HFF-Myc (cell line): ENCODE data around the gene IL4R.

ENCODE experiments used
- DNase-seq: peaks from one replicate; pipeline ENCODE4 v3.0.0-alpha.2; 2011; ENCODE audit warnings: low read depth; ENCODE audit errors: extremely low read depth
- H3K4me3 ChIP-seq: replicated peaks from 2 replicates; pipeline ENCODE4 v1.5.1; 2011; ENCODE audit warnings: low read depth, mild to moderate bottlenecking, control low read depth, low read length
- CTCF ChIP-seq: IDR thresholded peaks from 2 replicates; pipeline ENCODE4 v1.5.1; 2012; ENCODE audit warnings: mild to moderate bottlenecking, low read depth, low read length, control low read depth; ENCODE audit errors: missing control alignments

The IL4R gene

GRCh38 chr16:27349276-27349675 lies 35.5 kb downstream of the IL4R start:
- no peak for TF ChIP-seq CTCF
- DNase-seq = no peak
- H3K4me3 ChIP-seq = no peak overlapping the region

- no peak overlapping the region for H3K4me3 ChIP-seq
- no peak for TF ChIP-seq CTCF
Measured at GRCh38 chr16:27350006-27350405, 36.2 kb downstream of the IL4R start.

GRCh38 chr16:27351989-27352388 lies 38.2 kb downstream of the IL4R start:
- no peak for DNase-seq
- TF ChIP-seq CTCF = no peak
- no peak overlapping the region for H3K4me3 ChIP-seq

More at GRCh38 chr16:27350006-27350405, 36.2 kb downstream of the IL4R start:
- no peak for DNase-seq

- TF ChIP-seq CTCF = no peak
- no peak for DNase-seq
- no peak overlapping the region for H3K4me3 ChIP-seq
Measured at GRCh38 chr16:27353853-27354252, 40.1 kb downstream of the IL4R start.

GRCh38 chr16:27355610-27356009 lies 41.8 kb downstream of the IL4R start:
- DNase-seq = no peak
- TF ChIP-seq CTCF = peak; percentile 42

GRCh38 chr16:27356794-27357193 lies 43.0 kb downstream of the IL4R start:
- TF ChIP-seq CTCF = no peak
- no peak for DNase-seq
- no peak overlapping the region for H3K4me3 ChIP-seq

More at GRCh38 chr16:27355610-27356009, 41.8 kb downstream of the IL4R start:
- H3K4me3 ChIP-seq = no peak overlapping the region

- H3K4me3 ChIP-seq = no peak overlapping the region
- TF ChIP-seq CTCF = no peak
- no peak for DNase-seq
Measured at GRCh38 chr16:27359051-27359450, 45.3 kb downstream of the IL4R start.
